SU-DHL-6 (cell line): ENCODE results near the gene GIGYF2.

Experiments used
- EZH2phosphoT487 ChIP-seq: fragments of 200-600 bp; sonication (generic), shearing (Covaris generic); conservative IDR thresholded peaks from 2 replicates; pipeline ENCODE4 v1.6.1; 2018; ENCODE audit warnings: mild to moderate bottlenecking, antibody characterized with exemption, low read length, moderate library complexity, mixed read lengths
- TF ChIP-seq, protein P1 (sequence below): fragments of 200-600 bp; sonication (generic); IDR thresholded peaks from one replicate; pipeline ENCODE4 v1.5.1; 2017; ENCODE audit warnings: antibody characterized with exemption, mild to moderate bottlenecking, low read length, moderate library complexity; ENCODE audit not compliant: insufficient read depth, poor library complexity, severe bottlenecking

DNA sequence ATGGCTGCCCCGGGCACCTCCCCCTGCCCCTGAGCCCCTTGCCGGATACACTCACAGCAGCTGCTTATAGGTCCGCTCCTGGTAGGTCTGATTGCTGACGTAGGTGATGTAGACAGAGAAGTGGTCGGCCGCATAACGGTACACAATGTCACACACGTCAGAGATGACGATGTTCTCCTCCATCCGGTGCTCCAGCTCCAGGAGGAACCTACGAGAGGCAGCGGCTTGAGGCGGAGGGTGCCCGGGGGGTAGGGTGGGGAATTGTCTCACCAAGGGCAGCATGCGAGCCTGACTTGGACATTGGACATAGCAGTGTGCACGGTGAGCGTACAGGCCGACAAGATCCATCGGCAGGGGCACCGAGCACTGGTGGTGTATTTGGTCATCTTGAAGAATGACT is 195.7 kb downstream of the GIGYF2 start:
- TF ChIP-seq, protein P1, sequence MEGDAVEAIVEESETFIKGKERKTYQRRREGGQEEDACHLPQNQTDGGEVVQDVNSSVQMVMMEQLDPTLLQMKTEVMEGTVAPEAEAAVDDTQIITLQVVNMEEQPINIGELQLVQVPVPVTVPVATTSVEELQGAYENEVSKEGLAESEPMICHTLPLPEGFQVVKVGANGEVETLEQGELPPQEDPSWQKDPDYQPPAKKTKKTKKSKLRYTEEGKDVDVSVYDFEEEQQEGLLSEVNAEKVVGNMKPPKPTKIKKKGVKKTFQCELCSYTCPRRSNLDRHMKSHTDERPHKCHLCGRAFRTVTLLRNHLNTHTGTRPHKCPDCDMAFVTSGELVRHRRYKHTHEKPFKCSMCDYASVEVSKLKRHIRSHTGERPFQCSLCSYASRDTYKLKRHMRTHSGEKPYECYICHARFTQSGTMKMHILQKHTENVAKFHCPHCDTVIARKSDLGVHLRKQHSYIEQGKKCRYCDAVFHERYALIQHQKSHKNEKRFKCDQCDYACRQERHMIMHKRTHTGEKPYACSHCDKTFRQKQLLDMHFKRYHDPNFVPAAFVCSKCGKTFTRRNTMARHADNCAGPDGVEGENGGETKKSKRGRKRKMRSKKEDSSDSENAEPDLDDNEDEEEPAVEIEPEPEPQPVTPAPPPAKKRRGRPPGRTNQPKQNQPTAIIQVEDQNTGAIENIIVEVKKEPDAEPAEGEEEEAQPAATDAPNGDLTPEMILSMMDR, result no peak
- no peak for TF ChIP-seq EZH2phosphoT487
